Breast epithelium (tissue), 3 donors: ENCODE data around the gene MTG1.

Experiments
- POLR2A ChIP-seq: fragments of 450-650 bp; IDR thresholded peaks from one replicate; pipeline ENCODE4 v1.6.1; 2016; ENCODE audit warnings: antibody characterized with exemption, mild to moderate bottlenecking, moderate library complexity
- POLR2AphosphoS5 ChIP-seq, 3 donors: sonication (generic); formaldehyde crosslinking; IDR thresholded peaks; one replicate each; pipeline ENCODE4 v1.6.1; 2017; ENCODE audit warnings: antibody characterized with exemption in 3 of 3
- TF ChIP-seq, protein P1 (sequence below), 3 donors: fragments of 450-650 bp; IDR thresholded peaks; one replicate each; pipeline ENCODE4 v1.5.1; 2016 to 2017; ENCODE audit warnings: antibody characterized with exemption in 3 of 3, mild to moderate bottlenecking in 3 of 3, moderate library complexity in 3 of 3

DNA sequence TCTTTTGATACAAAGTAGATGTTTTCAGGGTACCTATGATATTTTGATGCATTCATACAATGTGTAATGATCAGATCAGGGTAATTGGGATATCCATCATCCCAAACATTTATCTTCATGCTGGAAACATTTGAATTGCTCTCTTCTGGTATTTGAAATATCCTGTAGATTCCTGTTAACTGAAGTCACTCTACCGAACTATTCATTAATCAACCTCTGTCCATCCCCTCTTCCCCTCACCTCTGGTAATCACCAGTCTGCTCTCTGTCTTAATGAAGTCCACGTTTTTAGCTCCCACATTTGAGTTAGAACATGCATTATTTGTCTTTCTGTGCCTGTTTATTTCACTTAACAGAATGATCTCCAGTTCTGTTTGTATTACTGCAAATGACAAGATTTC lies 11.3 kb downstream of the MTG1 start:
- TF ChIP-seq, protein P1, sequence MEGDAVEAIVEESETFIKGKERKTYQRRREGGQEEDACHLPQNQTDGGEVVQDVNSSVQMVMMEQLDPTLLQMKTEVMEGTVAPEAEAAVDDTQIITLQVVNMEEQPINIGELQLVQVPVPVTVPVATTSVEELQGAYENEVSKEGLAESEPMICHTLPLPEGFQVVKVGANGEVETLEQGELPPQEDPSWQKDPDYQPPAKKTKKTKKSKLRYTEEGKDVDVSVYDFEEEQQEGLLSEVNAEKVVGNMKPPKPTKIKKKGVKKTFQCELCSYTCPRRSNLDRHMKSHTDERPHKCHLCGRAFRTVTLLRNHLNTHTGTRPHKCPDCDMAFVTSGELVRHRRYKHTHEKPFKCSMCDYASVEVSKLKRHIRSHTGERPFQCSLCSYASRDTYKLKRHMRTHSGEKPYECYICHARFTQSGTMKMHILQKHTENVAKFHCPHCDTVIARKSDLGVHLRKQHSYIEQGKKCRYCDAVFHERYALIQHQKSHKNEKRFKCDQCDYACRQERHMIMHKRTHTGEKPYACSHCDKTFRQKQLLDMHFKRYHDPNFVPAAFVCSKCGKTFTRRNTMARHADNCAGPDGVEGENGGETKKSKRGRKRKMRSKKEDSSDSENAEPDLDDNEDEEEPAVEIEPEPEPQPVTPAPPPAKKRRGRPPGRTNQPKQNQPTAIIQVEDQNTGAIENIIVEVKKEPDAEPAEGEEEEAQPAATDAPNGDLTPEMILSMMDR (IDR thresholded peaks at IDR 0.05), result no peak
- TF ChIP-seq POLR2A (no peak), POLR2AphosphoS5 (IDR thresholded peaks at IDR 0.05) (no peak)
